Activated T-helper 1 cell treated with anti-CD3 and anti-CD28 coated beads, Interleukin-2, amount 50 U/mL, for 16 hours (primary cell): ENCODE results near the gene CD59.
"Not testable (repeated sequence)": the region's sequence is repeated elsewhere in the genome, so short reads cannot be mapped to it uniquely, and the experiment has no call there.

Source experiments
- DNase-seq, 2 donors: peaks; one replicate each; pipeline ENCODE4 v3.0.0-alpha.2; 2020; ENCODE audit warnings: low read depth in 1 of 2, low spot score in 1 of 2

The CD59 gene

DNA sequence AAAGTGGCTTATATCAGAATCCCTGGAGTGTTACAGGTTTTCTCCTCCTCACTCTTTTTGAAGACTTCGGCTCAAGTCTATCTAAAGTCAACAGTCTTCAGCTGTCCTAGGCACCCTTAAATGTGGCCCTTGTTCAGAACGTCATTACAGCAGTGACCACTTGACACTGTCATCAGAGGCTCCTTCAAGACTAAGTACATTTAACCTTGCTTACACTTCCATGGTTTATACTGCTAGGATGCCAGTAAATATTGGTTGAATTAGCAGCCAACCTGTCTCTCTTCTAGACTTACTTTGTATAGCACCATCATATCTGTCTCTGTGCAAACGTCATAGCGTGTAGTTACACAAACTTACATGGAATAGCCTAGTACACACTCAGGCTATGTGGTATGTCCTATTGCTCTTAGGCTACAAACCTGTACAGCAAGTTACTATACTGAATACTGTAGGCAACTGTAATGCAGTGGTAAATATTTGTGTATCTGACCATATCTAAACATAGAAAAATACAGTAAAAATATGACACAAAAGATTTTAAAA lies 22.3 kb downstream of the CD59 start:
- DNase-seq, result no peak

DNA sequence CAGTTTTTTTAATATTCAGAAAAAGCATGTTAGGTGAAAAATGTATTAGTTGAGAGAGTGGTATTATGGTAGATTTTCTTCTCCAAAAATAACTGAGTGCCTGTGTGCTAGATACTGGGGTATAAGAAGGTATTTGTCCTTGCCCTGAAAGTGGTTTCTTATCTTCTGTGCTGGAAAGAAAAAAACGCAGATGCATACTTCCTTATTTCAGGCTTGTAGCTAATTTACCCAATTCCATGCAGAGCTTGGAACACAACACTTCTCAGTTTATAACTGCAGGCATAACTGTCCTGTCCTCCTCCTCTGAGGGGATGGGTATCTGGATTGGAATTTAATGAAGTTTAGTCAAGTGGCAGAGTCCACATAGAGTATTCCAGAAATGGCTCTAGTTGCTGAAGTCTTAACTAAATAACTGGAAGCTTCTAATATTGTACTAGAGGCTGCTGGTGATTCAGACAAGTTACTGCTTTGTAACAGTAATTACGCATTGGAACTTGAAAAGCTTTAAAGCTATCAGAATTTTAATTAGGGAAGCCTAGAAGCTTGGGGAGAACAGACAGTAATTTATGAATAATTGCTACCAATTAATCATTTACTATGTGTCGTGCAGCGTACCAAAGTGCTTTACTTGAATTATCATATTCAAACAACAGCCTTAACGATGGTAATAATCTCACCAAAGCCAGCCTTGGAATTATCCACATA lies 22.9 kb downstream of the CD59 start:
- no peak for DNase-seq

DNA sequence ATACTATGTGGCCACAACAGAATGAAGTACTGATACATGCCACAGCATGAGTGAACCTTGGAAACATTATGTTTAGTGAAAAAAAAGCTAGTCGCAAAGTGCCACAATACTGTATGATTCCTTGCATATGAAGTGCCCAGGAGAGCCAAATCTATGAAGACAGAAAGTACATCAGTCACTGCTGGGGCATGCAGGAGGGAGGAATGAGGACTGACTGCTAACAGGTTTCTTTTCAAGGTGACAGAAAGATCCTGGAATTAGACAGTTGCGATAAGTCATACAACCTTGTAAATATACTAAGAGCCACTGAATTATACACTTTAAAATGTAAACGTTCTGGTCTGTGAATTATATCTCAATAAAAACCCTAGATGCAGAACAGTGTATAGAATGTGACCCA lies 23.8 kb downstream of the CD59 start:
- no peak for DNase-seq

DNA sequence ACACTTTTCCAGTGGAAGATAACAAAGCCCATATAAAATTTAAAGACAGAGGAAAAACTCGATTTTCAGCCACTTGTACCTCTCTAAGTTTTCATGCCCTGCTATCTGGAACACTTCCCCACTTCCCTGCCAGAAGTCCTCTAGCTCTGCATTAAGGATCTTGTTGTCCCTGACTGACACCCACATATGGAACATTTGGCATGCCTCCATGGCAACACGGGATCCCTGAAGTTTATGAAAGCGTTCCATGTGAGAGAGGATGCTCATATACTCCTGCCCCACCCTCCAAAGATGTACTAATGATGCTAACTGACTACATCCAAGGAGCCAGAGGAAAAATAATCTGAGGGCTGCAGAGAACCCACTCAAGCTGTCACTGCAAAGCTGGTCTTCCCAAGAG lies 26.8 kb downstream of the CD59 start:
- no peak for DNase-seq

DNA sequence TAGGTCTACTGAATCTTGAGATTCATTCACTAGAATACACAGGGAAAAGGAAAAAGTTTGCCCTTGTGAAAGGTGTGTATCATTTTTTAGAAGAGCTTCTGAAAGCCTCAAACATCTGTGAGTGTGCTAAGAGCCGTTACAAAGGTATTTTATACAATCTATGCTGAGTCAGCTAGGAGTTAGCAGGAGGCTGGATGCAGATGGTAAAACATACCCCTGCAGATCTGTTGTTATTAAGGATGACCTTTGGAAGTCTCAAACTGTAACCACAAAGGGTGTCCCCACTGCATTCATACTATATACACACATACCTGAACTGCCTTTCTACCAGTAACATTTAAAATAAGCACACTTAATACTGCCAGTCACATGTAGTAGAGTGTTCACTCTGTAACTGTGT lies 27.2 kb downstream of the CD59 start:
- no peak for DNase-seq

DNA sequence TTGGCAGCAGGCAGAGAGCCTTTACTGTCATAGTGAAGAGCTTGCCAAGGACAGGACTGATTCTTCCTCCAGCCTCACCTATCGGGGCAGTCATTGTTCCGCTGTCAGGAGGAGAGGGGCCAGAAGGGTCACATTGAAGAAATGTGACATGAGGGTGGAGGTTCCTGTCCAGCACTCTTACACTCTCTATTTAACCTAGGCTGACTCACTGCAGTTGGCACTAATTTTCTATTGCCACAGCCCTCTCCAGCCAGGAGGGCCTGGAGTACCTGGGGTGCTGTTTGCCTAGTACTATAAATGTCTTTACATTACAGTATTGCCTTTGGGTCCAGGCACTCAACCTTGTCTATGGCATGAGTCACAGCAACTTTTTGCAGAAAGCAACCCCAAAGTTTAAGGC lies 28.4 kb downstream of the CD59 start:
- not testable (repeated sequence) for DNase-seq

DNA sequence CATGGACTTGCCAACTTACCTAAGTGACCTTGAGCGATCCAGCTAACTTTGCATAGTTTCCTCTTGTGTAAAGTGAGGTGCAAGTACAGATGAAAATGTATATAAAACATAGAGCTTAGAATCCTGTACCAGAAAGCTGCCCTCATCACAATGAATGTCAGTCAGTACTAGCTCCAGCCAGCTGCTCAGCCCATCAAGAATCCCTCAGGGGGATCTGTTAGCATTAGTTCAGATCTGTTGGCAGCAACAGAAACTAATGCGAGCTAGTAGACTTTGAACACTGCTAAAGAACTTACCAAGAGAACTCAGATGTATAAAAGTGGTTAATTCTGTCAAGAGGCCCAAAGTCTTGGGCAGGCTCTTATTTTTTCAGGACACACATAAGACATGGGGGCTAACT lies 29.3 kb downstream of the CD59 start:
- DNase-seq, result no peak

DNA sequence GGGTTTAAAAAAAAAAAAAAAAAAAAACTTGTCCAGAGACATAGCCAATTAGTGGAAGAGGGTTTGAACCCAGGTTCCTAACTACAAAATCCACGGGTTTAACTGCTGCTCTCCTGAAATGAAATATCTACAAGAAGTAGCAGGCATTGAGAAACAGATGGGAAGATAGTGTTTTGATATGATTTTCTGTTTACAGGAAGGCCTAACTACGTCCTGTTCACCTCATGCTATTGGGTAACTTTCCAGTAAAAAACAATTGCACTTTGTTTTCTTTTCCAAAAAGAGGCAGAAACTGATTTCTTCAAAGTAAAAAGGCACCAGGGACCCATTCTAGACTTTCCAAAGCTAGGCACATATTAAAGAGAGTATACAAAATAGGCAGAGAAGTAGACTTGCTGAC lies 29.7 kb downstream of the CD59 start:
- DNase-seq, result no peak

DNA sequence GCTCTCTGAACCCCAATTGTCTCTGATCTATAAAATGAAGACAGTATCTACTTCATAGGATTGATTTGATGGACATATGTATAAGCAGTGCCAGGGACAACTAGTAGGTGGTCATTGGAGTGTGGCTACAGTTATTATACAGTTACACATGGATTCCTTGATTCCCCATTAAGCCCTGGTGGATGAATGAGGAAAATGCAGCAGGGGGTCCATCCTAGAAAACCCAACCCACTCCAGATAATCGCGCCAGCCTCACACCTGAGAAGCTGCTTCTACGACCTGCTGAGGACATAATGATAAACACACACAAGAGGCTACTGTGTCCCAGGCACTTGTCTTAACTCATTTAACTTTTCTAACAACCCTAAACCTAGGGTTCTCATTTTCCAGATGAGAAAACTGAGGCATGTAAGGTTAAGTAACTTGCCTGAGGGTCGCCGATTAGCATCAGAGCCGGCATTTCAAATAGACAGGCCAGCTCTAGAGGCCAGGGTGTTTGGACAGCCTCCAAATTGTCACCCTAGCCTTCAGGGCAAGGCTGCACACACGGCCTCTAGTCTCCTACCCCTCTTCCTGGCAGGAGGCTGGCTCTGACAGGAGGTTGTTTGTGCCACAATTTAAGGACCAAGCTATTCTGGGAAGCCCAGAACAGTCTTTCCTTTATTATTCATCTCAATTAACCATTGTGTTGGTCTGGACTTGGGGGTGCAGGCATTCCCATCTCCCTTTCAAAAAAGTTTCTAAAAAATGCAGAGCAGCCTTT lies 31.8 kb downstream of the CD59 start:
- no peak for DNase-seq

DNA sequence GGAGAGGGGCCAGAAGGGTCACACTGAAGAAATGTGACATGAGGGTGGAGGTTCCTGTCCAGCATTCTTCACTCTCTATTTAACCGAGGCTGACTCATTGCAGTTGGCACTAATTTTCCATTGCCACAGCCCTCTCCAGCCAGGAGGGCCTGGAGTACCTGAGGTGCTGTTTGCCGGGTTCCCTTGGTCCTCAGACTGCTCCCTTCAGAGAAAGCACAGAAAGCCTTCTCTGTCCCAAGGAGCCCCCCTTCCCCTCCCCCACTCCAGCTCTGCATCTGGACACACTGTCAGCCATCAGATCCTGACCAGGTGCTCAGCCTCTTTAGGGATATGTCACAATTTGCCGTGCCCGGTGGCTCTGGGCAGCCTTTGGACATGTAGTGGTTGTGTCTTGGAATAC lies 32.4 kb downstream of the CD59 start:
- no peak for DNase-seq

DNA sequence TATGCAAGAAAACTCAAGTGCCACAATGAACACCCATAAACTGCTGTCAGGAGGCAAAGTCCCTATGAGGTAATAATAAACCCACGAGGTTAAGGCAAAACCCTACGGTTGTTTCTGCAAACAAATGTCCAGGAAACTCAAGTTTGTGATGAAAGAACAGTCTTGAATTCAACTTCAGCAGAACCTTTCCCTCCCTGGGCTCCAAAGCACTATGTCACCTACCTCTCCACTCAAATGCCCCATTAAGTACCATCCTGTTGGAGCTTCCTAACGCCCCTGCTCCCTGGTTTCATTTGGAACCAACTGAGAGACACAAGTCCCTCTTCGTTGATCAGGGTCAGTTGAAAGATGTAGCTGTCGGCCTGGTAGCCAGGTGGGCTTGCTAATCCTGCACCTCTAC lies 33.0 kb downstream of the CD59 start:
- no peak for DNase-seq

DNA sequence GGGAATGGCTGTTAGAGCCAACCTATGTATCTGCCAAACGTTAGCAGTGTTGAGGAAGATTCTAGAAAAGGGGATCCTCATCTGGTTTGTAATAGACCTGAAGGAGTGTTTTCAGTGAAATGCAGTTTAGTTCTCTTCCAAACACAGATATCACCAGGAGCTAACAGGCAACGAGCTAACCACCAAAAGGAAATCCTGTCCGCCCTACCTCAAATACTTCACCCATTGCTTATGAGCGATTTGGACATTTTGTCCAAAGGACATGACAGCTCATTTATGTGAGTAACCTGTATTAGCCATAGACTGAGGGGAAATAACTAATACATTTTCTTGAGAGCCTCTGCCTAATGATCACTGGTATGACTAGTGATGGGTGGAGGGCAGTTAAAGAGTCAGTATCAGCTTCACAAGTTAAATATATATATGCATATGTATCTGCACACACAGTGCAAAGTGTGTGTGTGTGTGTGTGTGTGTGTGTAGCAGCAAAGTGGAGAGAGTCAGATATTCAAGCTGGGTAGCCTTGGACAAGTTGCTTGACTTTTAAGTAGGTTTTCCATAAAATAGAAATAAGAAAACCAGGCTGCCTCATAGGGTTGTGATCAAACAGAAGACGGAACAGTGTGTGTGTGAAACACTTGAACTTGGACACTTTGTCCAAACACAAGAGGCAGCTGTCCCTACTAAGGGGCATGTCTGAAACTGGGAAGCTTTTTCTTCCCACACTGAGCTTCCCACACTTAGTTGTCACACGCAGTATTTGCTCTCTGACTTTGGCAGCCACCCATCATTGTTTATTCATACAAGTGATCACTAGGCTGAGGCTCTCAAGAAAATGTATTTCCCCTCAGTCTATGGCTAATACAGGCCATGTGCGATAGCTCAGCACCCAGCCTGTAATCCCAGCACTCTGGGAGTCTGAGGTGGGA lies 34.7 kb downstream of the CD59 start:
- DNase-seq, result no peak

DNA sequence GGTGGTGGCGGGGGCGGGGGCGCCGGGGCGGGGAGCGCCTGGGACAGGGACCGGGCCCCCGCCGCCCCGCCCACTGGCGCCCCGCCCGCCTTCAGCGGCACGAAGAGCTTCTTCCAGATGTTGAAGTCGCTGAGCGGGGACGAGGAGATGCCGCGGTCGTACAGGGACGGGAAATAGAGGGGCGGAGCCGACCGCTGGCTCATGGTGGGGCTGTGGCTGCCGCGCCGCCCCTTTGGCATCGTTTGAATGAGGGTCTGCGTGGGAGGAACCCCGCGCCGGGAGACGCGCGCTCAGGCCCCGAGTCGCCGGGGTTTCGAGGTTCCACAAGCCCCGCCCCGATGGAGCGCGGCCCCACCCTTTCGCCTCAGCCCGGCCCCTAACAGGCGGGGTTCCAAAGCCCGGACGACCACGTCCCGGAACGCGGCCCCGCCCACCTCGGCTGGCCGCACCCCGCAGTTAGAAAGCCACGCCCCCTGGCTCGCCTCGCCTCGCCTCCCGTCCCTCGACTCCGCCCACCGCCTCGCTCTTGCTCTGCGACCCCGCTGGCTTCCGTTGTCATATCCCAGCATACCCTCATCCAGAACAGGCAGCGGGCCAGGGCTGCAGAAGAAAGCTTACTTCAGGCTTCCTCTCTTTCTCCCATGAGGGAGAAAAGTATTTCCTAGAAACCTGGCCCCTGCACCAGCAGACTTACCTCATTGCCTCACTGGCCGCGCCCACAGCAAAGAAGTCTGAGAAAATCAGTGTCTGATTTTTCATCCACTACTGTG lies 35.5 kb downstream of the CD59 start, which contains the start of gene C11orf91:
Gene C11orf91 (minus strand): TSS at position 325 of the 770 bp plus-strand sequence. CDS start 86 bp downstream, at position 239.
- peak; percentile 83 to 91 for DNase-seq

DNA sequence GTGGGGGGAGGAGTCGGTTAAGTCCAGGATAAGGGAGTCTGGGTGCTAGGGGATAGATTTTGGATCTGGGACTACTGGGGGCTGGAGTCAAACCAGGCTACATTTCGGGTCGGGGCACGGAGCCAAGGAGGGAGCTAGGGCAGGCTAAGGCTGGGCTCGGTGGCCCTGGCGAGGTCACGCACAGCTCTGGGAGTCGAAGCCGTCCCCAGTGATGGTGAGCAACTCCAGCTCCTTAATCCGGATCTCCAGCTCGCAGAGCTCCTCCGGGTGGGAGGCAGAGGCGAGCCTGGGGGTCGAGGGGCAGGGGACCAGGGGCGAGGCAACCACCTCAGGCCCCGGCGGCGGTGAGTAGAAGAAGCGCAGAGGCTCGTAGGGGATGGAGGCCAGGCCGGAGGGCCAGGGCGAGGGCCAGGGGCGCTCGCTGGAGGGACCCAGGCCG lies 36.1 kb downstream of the CD59 start:
- no peak for DNase-seq

DNA sequence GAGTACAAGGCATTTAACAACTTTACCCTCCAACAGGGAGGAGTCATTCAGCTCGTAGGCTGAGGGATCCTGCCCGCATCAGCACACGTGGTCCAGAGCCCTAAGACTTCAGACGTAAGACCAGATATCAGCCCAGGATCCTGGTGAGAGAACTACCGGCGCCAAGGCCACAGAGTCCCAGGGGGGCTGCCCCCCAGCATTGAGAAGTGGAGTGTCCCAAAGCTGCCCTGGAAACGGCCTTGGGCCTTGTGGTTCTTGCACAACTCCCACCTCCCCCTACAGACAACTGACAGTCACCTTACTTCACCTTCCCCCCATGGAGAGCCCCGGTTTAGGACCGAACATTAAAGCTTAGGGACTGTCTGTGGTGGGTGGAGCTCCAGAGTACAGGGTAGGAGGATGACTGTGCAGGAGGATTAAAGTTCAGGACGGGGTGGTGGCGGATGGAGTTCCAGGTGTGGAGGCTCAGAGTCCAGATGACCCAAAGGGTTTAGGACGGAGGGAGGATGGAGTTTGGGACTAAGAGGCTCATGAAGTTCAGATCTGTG lies 36.6 kb downstream of the CD59 start:
- DNase-seq, result no peak

DNA sequence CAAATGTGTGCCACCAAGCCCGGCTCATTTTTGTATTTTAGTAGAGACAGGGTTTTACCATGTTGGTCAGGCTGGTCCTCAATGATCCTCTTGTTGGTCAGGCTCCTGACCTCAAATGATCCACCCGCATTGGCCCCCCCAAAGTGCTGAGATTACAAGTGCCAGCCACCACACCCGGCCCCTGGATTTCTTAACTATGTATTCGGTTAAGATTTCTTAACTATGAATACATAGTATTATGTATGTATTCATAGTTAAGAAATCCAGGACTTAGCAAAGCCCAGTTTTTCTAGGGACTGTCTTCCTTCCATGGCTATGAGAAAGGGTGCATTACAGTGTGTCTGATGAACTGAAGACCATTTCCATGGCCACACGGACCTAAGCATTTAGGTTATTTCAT lies 37.3 kb downstream of the CD59 start:
- DNase-seq, result no peak

DNA sequence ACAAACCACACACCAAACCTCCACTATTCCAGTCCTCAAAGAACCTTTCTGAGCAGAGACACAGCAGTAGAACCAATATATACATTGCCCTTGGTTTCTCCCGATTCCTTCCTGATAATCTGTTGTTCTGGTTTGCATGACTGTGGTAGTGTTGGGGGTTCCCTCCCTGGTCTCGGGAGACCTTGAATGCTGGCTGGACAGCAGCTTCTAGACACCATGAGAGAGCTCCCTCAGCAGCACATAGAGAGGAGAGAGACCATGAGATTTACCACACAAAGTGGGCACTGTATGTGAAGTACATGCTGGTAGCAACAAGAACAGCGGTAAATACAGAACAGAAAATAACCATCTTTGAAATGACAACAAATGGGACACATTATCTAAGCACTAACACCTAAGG lies 38.2 kb downstream of the CD59 start:
- DNase-seq, result no peak

DNA sequence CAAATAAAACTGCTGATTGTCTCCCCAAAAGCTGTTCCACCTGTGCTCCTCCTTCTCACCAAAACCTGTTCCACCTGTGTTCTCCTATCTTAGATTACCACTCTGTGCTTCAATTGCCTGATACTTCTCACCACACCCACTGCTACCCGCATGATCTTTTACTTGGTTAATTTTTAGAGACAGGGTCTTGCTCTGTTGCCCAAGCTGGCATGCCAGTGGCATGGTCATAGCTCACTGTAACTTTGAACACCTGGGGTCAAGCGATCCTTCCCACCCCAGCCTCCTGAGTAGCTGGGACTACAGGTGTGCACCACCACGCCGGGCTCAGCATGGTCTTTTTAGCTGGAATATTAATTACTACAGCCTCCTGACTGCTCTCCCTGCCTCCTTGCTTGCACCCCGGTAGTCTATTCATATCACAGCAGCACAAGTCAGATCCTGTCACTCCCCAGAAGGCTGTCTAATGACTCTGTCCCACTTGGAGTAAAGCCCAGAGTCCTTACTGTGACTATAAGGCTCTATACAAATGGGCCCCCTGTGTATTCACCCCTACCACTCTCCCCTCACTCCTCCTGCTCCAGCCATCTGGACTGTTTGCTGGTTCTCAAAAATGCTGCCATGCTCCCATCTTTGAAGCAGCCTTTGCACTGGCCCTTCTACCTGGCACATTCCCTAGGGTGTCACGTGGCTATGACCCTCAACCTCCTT lies 39.1 kb downstream of the CD59 start:
- no peak for DNase-seq

DNA sequence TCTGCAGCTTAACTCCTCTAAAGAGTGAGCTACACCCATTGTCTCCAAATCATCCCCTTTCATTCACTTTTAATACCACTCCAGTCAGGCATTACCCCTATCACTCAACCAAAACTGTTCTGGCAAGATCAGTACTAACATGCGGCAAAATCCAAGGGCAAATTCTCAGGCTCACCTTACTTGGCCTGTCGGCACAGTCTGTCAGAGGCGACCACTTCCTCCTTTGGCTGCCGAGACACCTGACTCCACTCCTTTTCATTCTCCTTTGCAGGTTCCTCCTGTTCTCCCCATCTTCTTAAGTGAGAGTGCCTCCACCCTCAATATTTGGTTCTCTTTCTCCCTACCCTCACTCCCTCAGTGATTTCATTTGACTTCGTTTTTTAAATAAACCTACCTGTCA lies 39.8 kb downstream of the CD59 start:
- no peak for DNase-seq
